Trophoblast cell (in vitro differentiated cells and primary cell): ENCODE results near the gene HMCN2.

Experiments used
- DNase-seq, 2 donors: peaks; one replicate each; pipeline ENCODE4 v3.0.0-alpha.2; 2016
- H2AFZ ChIP-seq: 2 replicates; pipeline ENCODE4 v1.6.1; 2013; ENCODE audit warnings: low read length, moderate library complexity, mild to moderate bottlenecking; ENCODE audit not compliant: insufficient read depth, poor library complexity
- H2AK5ac ChIP-seq: 2 replicates; pipeline ENCODE4 v1.6.1; 2013; ENCODE audit warnings: mild to moderate bottlenecking, low read length
- H2BK120ac ChIP-seq: 2 replicates; pipeline ENCODE4 v1.6.1; 2013; ENCODE audit warnings: low read length, mild to moderate bottlenecking, moderate library complexity; ENCODE audit not compliant: insufficient read depth, poor library complexity
- H2BK12ac ChIP-seq: 2 replicates; pipeline ENCODE4 v1.6.1; 2013; ENCODE audit warnings: mild to moderate bottlenecking, low read length, moderate library complexity
- H2BK5ac ChIP-seq: 2 replicates; pipeline ENCODE4 v1.6.1; 2013; ENCODE audit warnings: low read length, low read depth, moderate library complexity, mild to moderate bottlenecking; ENCODE audit not compliant: poor library complexity
- H3K14ac ChIP-seq: 2 replicates; pipeline ENCODE4 v1.6.1; 2013; ENCODE audit warnings: mild to moderate bottlenecking, low read length
- H3K18ac ChIP-seq: 2 replicates; pipeline ENCODE4 v1.6.1; 2013; ENCODE audit warnings: mild to moderate bottlenecking, low read length
- H3K23ac ChIP-seq: 2 replicates; pipeline ENCODE4 v1.6.1; 2013; ENCODE audit warnings: low read length
- H3K27ac ChIP-seq: 2 replicates; pipeline ENCODE4 v1.5.1; 2013; ENCODE audit warnings: low read depth, mild to moderate bottlenecking, inconsistent platforms, low read length, moderate library complexity
- H3K27me3 ChIP-seq: 2 replicates; pipeline ENCODE4 v1.6.1; 2013; ENCODE audit warnings: inconsistent platforms, mild to moderate bottlenecking, low read length, moderate library complexity; ENCODE audit not compliant: insufficient read depth
- H3K36me3 ChIP-seq, 2 experiments: 1 replicate in 1 of 2; 2 replicates in 1 of 2; pipeline ENCODE4 v1.6.1; 2013; ENCODE audit warnings: low read length in 2 of 2, mild to moderate bottlenecking in 2 of 2, moderate library complexity in 1 of 2; ENCODE audit not compliant: insufficient read depth in 2 of 2, control insufficient read depth in 1 of 2
- H3K4ac ChIP-seq: 2 replicates; pipeline ENCODE4 v1.6.1; 2013; ENCODE audit warnings: low read depth, mild to moderate bottlenecking, low read length, moderate library complexity
- H3K4me1 ChIP-seq, 2 experiments: 1 replicate in 1 of 2; 2 replicates in 1 of 2; pipeline ENCODE4 v1.6.1; 2013; ENCODE audit warnings: low read length in 2 of 2, mild to moderate bottlenecking in 2 of 2, moderate library complexity in 1 of 2; ENCODE audit not compliant: insufficient read depth in 2 of 2, control insufficient read depth in 1 of 2
- H3K4me2 ChIP-seq: 2 replicates; pipeline ENCODE4 v1.6.1; 2013; ENCODE audit warnings: inconsistent platforms, mild to moderate bottlenecking, low read length, moderate library complexity
- H3K4me3 ChIP-seq: 2 replicates; pipeline ENCODE4 v1.5.1; 2013; ENCODE audit warnings: mild to moderate bottlenecking, low read depth, low read length, inconsistent platforms
- H3K79me1 ChIP-seq: one replicate; pipeline ENCODE4 v1.6.1; 2013; ENCODE audit warnings: low read length
- H3K79me2 ChIP-seq: 2 replicates; pipeline ENCODE4 v1.6.1; 2013; ENCODE audit warnings: low read length, mild to moderate bottlenecking; ENCODE audit not compliant: control insufficient read depth, insufficient read depth, poor library complexity
- H3K9ac ChIP-seq: 2 replicates; pipeline ENCODE4 v1.6.1; 2013; ENCODE audit warnings: mild to moderate bottlenecking, low read length
- H3K9me3 ChIP-seq: 2 replicates; pipeline ENCODE4 v1.6.1; 2013; ENCODE audit warnings: low read depth, mild to moderate bottlenecking, control low read depth, inconsistent platforms, low read length; ENCODE audit not compliant: insufficient read depth
- H4K12ac ChIP-seq: 2 replicates; pipeline ENCODE4 v1.6.1; 2013; ENCODE audit warnings: low read depth, mild to moderate bottlenecking, low read length, moderate library complexity
- H4K8ac ChIP-seq: 2 replicates; pipeline ENCODE4 v1.6.1; 2013; ENCODE audit warnings: low read depth, mild to moderate bottlenecking, low read length, moderate library complexity
- H4K91ac ChIP-seq: one replicate; pipeline ENCODE4 v1.6.1; 2013; ENCODE audit warnings: low read depth, mild to moderate bottlenecking, low read length, moderate library complexity
- WGBS: extraction: QIAGEN DNeasy Blood & Tissue Kit; methylation state at CpG from one replicate; pipeline ENCODE4 v1.1.7; 2013; ENCODE audit warnings: missing lambda C conversion rate; ENCODE audit not compliant: insufficient read length, insufficient coverage; ENCODE audit errors: extremely low coverage; 5-methylcytosine and 5-hydroxymethylcytosine counted together

HMCN2 gene

DNA sequence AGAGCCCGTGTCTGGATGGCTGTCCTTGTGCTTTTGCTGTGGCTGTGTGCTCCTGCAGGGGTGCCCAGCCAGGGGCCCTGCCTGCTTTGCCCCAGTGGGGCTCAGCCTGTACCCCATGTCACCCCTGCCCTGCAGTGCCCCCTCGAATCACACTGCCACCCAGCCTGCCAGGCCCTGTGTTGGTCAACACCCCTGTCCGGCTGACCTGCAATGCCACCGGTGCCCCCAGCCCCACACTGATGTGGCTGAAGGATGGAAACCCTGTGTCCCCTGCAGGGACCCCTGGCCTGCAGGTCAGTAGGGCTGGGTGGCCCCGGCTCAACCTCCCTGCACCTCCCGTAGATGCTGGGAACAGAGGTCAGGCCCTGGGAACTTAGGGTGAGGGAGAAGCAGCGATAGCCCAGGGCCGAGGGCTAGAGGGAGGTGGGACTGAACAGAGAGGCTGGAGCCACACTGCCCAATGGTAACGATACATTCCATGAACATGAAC lies 96.4 kb downstream of the HMCN2 start:
- H3K27me3 ChIP-seq: no peaks in the 10 kb centered on the region
- no peak overlapping the region for H2BK120ac ChIP-seq
- H3K79me2 ChIP-seq: no peaks in the 10 kb centered on the region
- no peak overlapping the region for H2BK5ac ChIP-seq
- no peak overlapping the region for H2AFZ ChIP-seq
- no peak overlapping the region for H4K91ac ChIP-seq
- peaks cover 0 to 3% of the 10 kb centered on the region in 2 experiments for H3K4me1 ChIP-seq
- no peak overlapping the region for H3K18ac ChIP-seq
- no peak overlapping the region for H3K4ac ChIP-seq
- H3K36me3 ChIP-seq: peaks cover 0 to 2% of the 10 kb centered on the region in 2 experiments
- no peak overlapping the region for H3K23ac ChIP-seq
- H4K12ac ChIP-seq: no peak overlapping the region
- no peak overlapping the region for H3K9ac ChIP-seq
- H3K4me3 ChIP-seq: no peak overlapping the region
- no peak overlapping the region for H3K14ac ChIP-seq
- H3K4me2 ChIP-seq: no peak overlapping the region
- H3K79me1 ChIP-seq: no peaks in the 10 kb centered on the region
- H3K27ac ChIP-seq: no peak overlapping the region
- no CpG with 5 or more reads among the region's 9 CpGs for WGBS
- H3K9me3 ChIP-seq: peaks cover 6% of the 10 kb centered on the region
- H2BK12ac ChIP-seq: no peak overlapping the region
- no peak for DNase-seq
- no peak overlapping the region for H2AK5ac ChIP-seq
- H4K8ac ChIP-seq: no peak overlapping the region

DNA sequence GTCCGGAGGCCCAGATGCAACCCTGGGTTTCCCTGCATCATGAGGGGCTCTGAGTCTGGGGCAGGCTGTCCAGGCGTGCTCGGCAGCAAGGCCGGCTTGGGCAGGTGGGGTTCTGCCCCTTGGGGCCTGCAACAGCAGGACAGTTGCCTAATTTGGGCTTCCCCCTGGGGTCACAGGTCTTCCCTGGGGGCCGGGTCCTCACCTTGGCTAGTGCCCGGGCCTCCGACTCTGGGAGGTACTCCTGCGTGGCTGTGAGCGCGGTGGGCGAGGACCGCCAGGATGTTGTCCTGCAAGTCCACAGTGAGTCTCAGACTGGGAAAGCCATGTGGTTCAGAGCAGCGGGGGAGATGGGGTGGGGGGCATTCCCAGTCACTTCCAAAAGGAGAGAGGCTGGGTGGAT lies 97.1 kb downstream of the HMCN2 start:
- Histone ChIP-seq H2BK5ac (no peak overlapping the region), H3K14ac (no peak overlapping the region), H2BK120ac (no peak overlapping the region), H3K23ac (no peak overlapping the region), H3K18ac (no peak overlapping the region), H4K12ac (no peak overlapping the region), H4K8ac (peak overlapping the region; percentile 14), H2BK12ac (no peak overlapping the region), H3K27me3 (no peaks in the 10 kb centered on the region), H3K36me3 (peaks cover 0 to 2% of the 10 kb centered on the region in 2 experiments), H3K4me2 (no peak overlapping the region), H3K4ac (no peak overlapping the region), H3K79me1 (no peaks in the 10 kb centered on the region), H3K9me3 (peaks cover 6% of the 10 kb centered on the region), H3K9ac (no peak overlapping the region), H4K91ac (no peak overlapping the region), H2AFZ (no peak overlapping the region), H3K79me2 (no peaks in the 10 kb centered on the region), H3K4me3 (no peak overlapping the region), H3K27ac (no peak overlapping the region), H3K4me1 (peaks cover 0 to 3% of the 10 kb centered on the region in 2 experiments), H2AK5ac (no peak overlapping the region)
- no peak for DNase-seq
- no CpG with 5 or more reads among the region's 13 CpGs for WGBS

DNA sequence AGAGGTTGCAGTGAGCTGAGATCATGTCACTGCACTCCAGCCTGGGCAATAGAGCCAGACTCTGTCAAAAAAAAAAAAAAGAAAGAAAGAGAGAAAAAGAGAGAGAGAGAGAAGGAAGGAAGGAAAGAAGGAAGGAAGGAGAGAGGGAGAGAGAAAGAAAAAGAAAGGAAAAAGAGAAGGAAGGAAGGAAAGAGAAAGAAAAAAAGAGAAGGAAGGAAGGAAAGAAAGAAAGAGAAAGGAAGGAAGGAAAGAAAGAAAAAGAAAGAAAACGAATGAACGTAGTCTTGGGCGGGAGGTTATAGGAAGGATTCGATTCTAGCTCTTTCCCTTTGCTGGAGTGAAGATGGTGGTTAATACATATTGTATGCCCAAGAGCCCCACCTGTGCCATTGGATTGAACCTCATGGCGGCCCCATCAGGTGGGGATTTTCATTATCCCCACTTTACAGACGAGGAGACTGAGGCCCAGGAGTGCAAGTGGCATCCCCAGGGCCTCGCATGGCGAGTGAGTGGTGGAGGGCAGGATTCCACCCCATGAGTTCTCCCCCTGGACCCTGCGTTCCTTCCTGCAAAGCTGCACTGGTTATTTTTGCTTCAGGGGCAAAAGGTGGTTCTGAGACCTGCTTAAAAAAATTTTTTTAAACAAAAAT lies 98.3 kb downstream of the HMCN2 start:
- no peak overlapping the region for H3K23ac ChIP-seq
- H3K4me3 ChIP-seq: no peak overlapping the region
- no peak overlapping the region for H3K9ac ChIP-seq
- H4K12ac ChIP-seq: no peak overlapping the region
- no peak overlapping the region for H3K4ac ChIP-seq
- no peak for DNase-seq
- no peak overlapping the region for H2BK120ac ChIP-seq
- WGBS: 100% methylated on average over 3 of the region's 9 CpGs
- H3K27ac ChIP-seq: no peak overlapping the region
- no peak overlapping the region for H3K4me2 ChIP-seq
- no peak overlapping the region for H3K14ac ChIP-seq
- no peak overlapping the region for H2AK5ac ChIP-seq
- H3K18ac ChIP-seq: no peak overlapping the region
- no peak overlapping the region for H2AFZ ChIP-seq
- H3K79me1 ChIP-seq: no peaks in the 10 kb centered on the region
- H3K36me3 ChIP-seq: peaks cover 0 to 2% of the 10 kb centered on the region in 2 experiments
- H3K9me3 ChIP-seq: peaks cover 8% of the 10 kb centered on the region
- H2BK5ac ChIP-seq: no peak overlapping the region
- H3K4me1 ChIP-seq: peaks cover 3 to 6% of the 10 kb centered on the region in 2 experiments
- H4K91ac ChIP-seq: no peak overlapping the region
- no peak overlapping the region for H4K8ac ChIP-seq
- no peaks in the 10 kb centered on the region for H3K27me3 ChIP-seq
- H3K79me2 ChIP-seq: no peaks in the 10 kb centered on the region
- H2BK12ac ChIP-seq: no peak overlapping the region

DNA sequence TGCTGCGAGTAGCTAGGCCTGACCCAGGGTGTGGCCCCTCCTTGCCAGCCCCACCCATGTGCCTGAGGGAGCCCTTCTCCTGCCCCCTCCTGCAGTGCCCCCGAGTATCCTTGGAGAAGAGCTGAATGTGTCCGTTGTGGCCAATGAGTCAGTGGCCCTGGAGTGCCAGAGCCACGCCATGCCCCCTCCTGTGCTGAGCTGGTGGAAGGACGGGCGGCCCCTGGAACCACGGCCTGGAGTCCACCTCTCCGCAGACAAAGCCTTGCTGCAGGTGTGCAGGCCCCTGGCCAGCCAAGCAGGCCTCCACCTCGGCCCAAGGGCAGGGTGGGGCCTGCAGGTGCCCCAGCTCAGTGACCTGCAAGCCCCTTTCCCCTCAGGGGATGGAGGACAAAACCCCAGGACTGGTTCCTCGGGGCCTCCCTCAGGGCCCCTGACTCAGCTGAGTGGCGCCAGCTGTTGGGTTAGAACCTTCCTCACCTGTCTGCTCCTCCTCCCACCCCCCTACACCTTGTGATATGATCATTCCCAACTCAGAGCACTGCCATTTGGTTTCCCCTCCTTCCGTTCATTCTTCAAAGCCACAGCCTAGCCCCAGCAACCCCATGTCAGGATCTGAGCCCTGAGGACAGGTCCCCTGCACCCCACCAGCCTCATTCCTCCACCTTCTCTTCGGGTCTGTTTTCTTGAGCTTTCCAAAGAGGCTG lies 99.2 kb downstream of the HMCN2 start:
- no peak overlapping the region for H4K12ac ChIP-seq
- H3K4me2 ChIP-seq: no peak overlapping the region
- no peak overlapping the region for H2BK5ac ChIP-seq
- no peak overlapping the region for H4K91ac ChIP-seq
- H3K79me2 ChIP-seq: no peaks in the 10 kb centered on the region
- peak; percentile 59 to 68 for DNase-seq
- no CpG with 5 or more reads among the region's 13 CpGs for WGBS
- H3K4me1 ChIP-seq: peaks cover 3 to 6% of the 10 kb centered on the region in 2 experiments
- no peak overlapping the region for H3K27ac ChIP-seq
- H3K36me3 ChIP-seq: peaks cover 0 to 2% of the 10 kb centered on the region in 2 experiments
- H2BK12ac ChIP-seq: no peak overlapping the region
- no peak overlapping the region for H4K8ac ChIP-seq
- no peak overlapping the region for H3K4me3 ChIP-seq
- H3K79me1 ChIP-seq: no peaks in the 10 kb centered on the region
- no peak overlapping the region for H3K14ac ChIP-seq
- H2BK120ac ChIP-seq: no peak overlapping the region
- no peaks in the 10 kb centered on the region for H3K27me3 ChIP-seq
- no peak overlapping the region for H3K4ac ChIP-seq
- H3K18ac ChIP-seq: no peak overlapping the region
- H3K9ac ChIP-seq: no peak overlapping the region
- no peak overlapping the region for H3K23ac ChIP-seq
- no peak overlapping the region for H2AFZ ChIP-seq
- peaks cover 7% of the 10 kb centered on the region for H3K9me3 ChIP-seq
- H2AK5ac ChIP-seq: no peak overlapping the region
